ENCODE results near the gene LSG1.

- TF ChIP-seq CTCF (IDR thresholded peaks at IDR 0.05) (no peak), POLR2A (IDR thresholded peaks at IDR 0.05) (no peak)
Measured at GRCh38 chr3:194718079-194718478, 46.1 kb upstream of the LSG1 start.

Data from adrenal gland (tissue), 5 donors.